ENCODE results near the gene OR2T29. TPM values are rescaled to one million over a fixed set of nuclear protein-coding genes. Genes with fewer than 3 reads are reported as not detected.
A peak's percentile ranks its signal among the peaks of the same experiment; 100 is the strongest.
"Not testable (repeated sequence)": the region's sequence is repeated elsewhere in the genome, so short reads cannot be mapped to it uniquely, and the experiment has no call there.

The OR2T29 gene
- total RNA-seq, 1 donor from 2014 or later, result not detected

- H3K27ac Mint-ChIP-seq (ENCODE audit: unreplicated experiment); H3K9me3 Mint-ChIP-seq (ENCODE audit: unreplicated experiment); DNase-seq (ENCODE audit: extremely low spot score, unreplicated experiment); H3K4me1 Mint-ChIP-seq (ENCODE audit: unreplicated experiment); H3K27me3 Mint-ChIP-seq (ENCODE audit: unreplicated experiment); H3K36me3 Mint-ChIP-seq (ENCODE audit: unreplicated experiment); H3K4me3 Mint-ChIP-seq (ENCODE audit: unreplicated experiment): not testable (repeated sequence)
These were observed 25.1 kb downstream of the OR2T29 start for GRCh38 chr1:248537449-248537848.

GRCh38 chr1:248521856-248522255 lies 40.7 kb downstream of the OR2T29 start:
- no peak overlapping the region for H3K27ac Mint-ChIP-seq (ENCODE audit: unreplicated experiment)
- H3K36me3 Mint-ChIP-seq (ENCODE audit: unreplicated experiment), result no peaks in the 10 kb centered on the region
- no peaks in the 10 kb centered on the region for H3K27me3 Mint-ChIP-seq (ENCODE audit: unreplicated experiment)
- TF ChIP-seq, protein P1, sequence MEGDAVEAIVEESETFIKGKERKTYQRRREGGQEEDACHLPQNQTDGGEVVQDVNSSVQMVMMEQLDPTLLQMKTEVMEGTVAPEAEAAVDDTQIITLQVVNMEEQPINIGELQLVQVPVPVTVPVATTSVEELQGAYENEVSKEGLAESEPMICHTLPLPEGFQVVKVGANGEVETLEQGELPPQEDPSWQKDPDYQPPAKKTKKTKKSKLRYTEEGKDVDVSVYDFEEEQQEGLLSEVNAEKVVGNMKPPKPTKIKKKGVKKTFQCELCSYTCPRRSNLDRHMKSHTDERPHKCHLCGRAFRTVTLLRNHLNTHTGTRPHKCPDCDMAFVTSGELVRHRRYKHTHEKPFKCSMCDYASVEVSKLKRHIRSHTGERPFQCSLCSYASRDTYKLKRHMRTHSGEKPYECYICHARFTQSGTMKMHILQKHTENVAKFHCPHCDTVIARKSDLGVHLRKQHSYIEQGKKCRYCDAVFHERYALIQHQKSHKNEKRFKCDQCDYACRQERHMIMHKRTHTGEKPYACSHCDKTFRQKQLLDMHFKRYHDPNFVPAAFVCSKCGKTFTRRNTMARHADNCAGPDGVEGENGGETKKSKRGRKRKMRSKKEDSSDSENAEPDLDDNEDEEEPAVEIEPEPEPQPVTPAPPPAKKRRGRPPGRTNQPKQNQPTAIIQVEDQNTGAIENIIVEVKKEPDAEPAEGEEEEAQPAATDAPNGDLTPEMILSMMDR (IDR thresholded peaks at IDR 0.05), result no peak
- no peaks in the 10 kb centered on the region for H3K4me1 Mint-ChIP-seq (ENCODE audit: unreplicated experiment)
- H3K4me3 Mint-ChIP-seq (ENCODE audit: unreplicated experiment), result no peak overlapping the region
- H3K9me3 Mint-ChIP-seq (ENCODE audit: unreplicated experiment), result peaks cover 25% of the 10 kb centered on the region
- peak; percentile 70 for DNase-seq (ENCODE audit: extremely low spot score, unreplicated experiment)

GRCh38 chr1:248510217-248510616 lies 52.4 kb downstream of the OR2T29 start:
- not testable (repeated sequence) for H3K9me3 Mint-ChIP-seq (ENCODE audit: unreplicated experiment); H3K4me1 Mint-ChIP-seq (ENCODE audit: unreplicated experiment); H3K27me3 Mint-ChIP-seq (ENCODE audit: unreplicated experiment); H3K27ac Mint-ChIP-seq (ENCODE audit: unreplicated experiment); H3K36me3 Mint-ChIP-seq (ENCODE audit: unreplicated experiment); H3K4me3 Mint-ChIP-seq (ENCODE audit: unreplicated experiment); DNase-seq (ENCODE audit: extremely low spot score, unreplicated experiment)

GRCh38 chr1:248507773-248508172 lies 54.8 kb downstream of the OR2T29 start, which contains the start of gene OR2G6:
TSS of gene OR2G6 (plus strand) at chr1:248508073. CDS start at chr1:248521647, 13,574 bp downstream.
- not testable (repeated sequence) for H3K27ac Mint-ChIP-seq (ENCODE audit: unreplicated experiment); H3K4me3 Mint-ChIP-seq (ENCODE audit: unreplicated experiment); H3K36me3 Mint-ChIP-seq (ENCODE audit: unreplicated experiment); H3K27me3 Mint-ChIP-seq (ENCODE audit: unreplicated experiment); H3K4me1 Mint-ChIP-seq (ENCODE audit: unreplicated experiment); DNase-seq (ENCODE audit: extremely low spot score, unreplicated experiment); H3K9me3 Mint-ChIP-seq (ENCODE audit: unreplicated experiment)

Other genes with a start within 250 kb of the OR2T29 start
- not detected in 2 replicates for gene OR2M7, start 238.2 kb downstream of the OR2T29 start, total RNA-seq
- gene OR14C36, start 214.0 kb downstream of the OR2T29 start, total RNA-seq, result not detected in 2 replicates
- gene OR2T4, start 201.1 kb downstream of the OR2T29 start, total RNA-seq, result not detected in 2 replicates
- not detected in 2 replicates for gene OR2T6, start 187.0 kb downstream of the OR2T29 start, total RNA-seq
- gene OR2T1, start 159.7 kb downstream of the OR2T29 start, total RNA-seq, result not detected in 2 replicates
- not detected in 2 replicates for gene OR2T2, start 117.1 kb downstream of the OR2T29 start, total RNA-seq
- not detected in 2 replicates for gene OR2T3, start 89.4 kb downstream of the OR2T29 start, total RNA-seq
- not detected in 2 replicates for gene OR2T5, start 74.2 kb downstream of the OR2T29 start, total RNA-seq
- not detected in 2 replicates for gene OR2G6, start 54.7 kb downstream of the OR2T29 start, total RNA-seq
- not detected in 2 replicates for gene OR2T34, start 12.0 kb upstream of the OR2T29 start, total RNA-seq
- gene OR2T10, start 34.9 kb upstream of the OR2T29 start, total RNA-seq, result not detected in 2 replicates
- gene OR2T11, start 72.3 kb upstream of the OR2T29 start, total RNA-seq, result not detected in 2 replicates
- gene OR2T35, start 82.5 kb upstream of the OR2T29 start, total RNA-seq, result not detected in 2 replicates
- not detected in 2 replicates for gene OR2T27, start 92.8 kb upstream of the OR2T29 start, total RNA-seq
- gene OR14I1, start 140.0 kb upstream of the OR2T29 start, total RNA-seq, result not detected in 2 replicates
- not detected in 2 replicates for gene LYPD8, start 193.0 kb upstream of the OR2T29 start, total RNA-seq